Bronchial epithelial cell (primary cell): ENCODE measurements around the gene C1orf21. TPM values are rescaled to one million over a fixed set of nuclear protein-coding genes. Genes with fewer than 3 reads are reported as not detected.

Experiments
- DNase-seq: peaks from one replicate; pipeline ENCODE4 v3.0.0-alpha.2; 2010; ENCODE audit warnings: low read depth
- FAIRE-seq: peaks from 2 replicates; lab custom pipeline; 2011; peaks lifted over from hg19 to GRCh38; lab: Jason Lieb, UNC
- H3K27me3 ChIP-seq: 2 replicates; pipeline ENCODE4 v1.5.1; 2011; ENCODE audit warnings: low read length; ENCODE audit not compliant: control insufficient read depth, insufficient read depth
- H3K36me3 ChIP-seq: 2 replicates; pipeline ENCODE4 v1.5.1; 2011; ENCODE audit warnings: low read length; ENCODE audit not compliant: control insufficient read depth, insufficient read depth
- H3K4me3 ChIP-seq: 2 replicates; pipeline ENCODE4 v1.5.1; 2011; ENCODE audit warnings: mild to moderate bottlenecking, low read depth, low read length, control low read depth
- total RNA-seq: library from RNA; depleted of rRNA; stranded (reverse); fragments of >200 nt; gene quantifications from 2 replicates; pipeline ENCODE4 v1.2.1, GENCODE V29; 2014
- TF ChIP-seq, protein P1 (sequence below): IDR thresholded peaks from 2 replicates; pipeline ENCODE4 v1.5.1; 2011; ENCODE audit warnings: mild to moderate bottlenecking, moderate library complexity, low read length, control low read depth, inconsistent platforms; ENCODE audit not compliant: insufficient read depth, severe bottlenecking

C1orf21 gene
- total RNA-seq, 1 donor from 2014 or later = 10.3 TPM

- H3K27me3 ChIP-seq = no peaks in the 10 kb centered on the region
- H3K36me3 ChIP-seq = no peaks in the 10 kb centered on the region
- no peak overlapping the region for H3K4me3 ChIP-seq
- FAIRE-seq = no peak
- TF ChIP-seq, protein P1, sequence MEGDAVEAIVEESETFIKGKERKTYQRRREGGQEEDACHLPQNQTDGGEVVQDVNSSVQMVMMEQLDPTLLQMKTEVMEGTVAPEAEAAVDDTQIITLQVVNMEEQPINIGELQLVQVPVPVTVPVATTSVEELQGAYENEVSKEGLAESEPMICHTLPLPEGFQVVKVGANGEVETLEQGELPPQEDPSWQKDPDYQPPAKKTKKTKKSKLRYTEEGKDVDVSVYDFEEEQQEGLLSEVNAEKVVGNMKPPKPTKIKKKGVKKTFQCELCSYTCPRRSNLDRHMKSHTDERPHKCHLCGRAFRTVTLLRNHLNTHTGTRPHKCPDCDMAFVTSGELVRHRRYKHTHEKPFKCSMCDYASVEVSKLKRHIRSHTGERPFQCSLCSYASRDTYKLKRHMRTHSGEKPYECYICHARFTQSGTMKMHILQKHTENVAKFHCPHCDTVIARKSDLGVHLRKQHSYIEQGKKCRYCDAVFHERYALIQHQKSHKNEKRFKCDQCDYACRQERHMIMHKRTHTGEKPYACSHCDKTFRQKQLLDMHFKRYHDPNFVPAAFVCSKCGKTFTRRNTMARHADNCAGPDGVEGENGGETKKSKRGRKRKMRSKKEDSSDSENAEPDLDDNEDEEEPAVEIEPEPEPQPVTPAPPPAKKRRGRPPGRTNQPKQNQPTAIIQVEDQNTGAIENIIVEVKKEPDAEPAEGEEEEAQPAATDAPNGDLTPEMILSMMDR = no peak
- DNase-seq = no peak
Observed at GRCh38 chr1:184489908-184490307, 103.1 kb downstream of the C1orf21 start.

DNA sequence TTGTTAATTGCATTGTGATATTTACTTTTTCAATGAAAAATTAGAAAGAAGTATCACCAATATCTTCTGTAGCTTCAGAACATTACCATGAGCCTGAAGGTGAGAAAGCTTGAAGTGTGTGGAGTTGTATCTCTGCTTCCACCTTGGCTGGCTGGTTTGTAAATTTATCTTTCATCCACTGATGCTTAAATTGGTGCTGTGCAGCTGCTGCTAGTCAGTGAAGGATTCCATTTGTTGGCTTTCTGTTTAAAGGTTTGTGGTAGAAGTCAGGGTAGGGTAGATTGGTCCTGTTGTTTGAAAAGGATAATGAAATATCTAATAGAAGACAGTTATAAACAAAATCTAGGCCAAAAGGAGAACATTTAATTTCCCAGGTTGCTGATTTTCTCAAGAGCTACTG is 105.7 kb downstream of the C1orf21 start:
- FAIRE-seq (no peak), DNase-seq (no peak)
- Histone ChIP-seq H3K36me3 (no peaks in the 10 kb centered on the region), H3K4me3 (no peak overlapping the region), H3K27me3 (no peaks in the 10 kb centered on the region)
- TF ChIP-seq, protein P1 = no peak

- FAIRE-seq = peak; percentile 23
Observed at GRCh38 chr1:184493987-184494388, 107.2 kb downstream of the C1orf21 start.

DNA sequence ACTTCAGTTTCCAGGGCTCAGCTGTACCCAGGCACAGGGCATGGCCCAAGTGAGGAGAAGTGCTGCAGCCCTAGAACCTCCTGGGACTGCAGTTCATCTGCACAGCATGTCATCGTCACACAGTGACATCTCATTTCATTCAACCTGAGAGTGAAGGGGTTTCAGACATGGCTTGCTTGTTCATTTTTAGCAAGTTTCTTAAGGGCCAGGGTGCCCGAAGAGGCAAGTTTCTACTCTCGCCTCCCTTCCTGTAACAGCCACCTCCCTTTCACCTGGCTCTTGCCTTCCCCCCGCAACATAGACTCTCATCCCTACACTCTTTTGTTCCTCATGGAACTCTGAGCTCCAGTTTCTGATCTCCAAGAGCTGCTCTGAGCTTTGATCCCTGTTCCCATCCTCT is 108.1 kb downstream of the C1orf21 start:
- TF ChIP-seq, protein P1 = no peak
- Histone ChIP-seq H3K27me3 (no peaks in the 10 kb centered on the region), H3K36me3 (no peaks in the 10 kb centered on the region), H3K4me3 (no peak overlapping the region)
- FAIRE-seq (no peak), DNase-seq (no peak)

More at GRCh38 chr1:184493987-184494388, 107.2 kb downstream of the C1orf21 start:
- H3K27me3 ChIP-seq = no peaks in the 10 kb centered on the region
- no peak overlapping the region for H3K4me3 ChIP-seq
- H3K36me3 ChIP-seq = no peaks in the 10 kb centered on the region
- DNase-seq = no peak
- TF ChIP-seq, protein P1 = no peak

DNA sequence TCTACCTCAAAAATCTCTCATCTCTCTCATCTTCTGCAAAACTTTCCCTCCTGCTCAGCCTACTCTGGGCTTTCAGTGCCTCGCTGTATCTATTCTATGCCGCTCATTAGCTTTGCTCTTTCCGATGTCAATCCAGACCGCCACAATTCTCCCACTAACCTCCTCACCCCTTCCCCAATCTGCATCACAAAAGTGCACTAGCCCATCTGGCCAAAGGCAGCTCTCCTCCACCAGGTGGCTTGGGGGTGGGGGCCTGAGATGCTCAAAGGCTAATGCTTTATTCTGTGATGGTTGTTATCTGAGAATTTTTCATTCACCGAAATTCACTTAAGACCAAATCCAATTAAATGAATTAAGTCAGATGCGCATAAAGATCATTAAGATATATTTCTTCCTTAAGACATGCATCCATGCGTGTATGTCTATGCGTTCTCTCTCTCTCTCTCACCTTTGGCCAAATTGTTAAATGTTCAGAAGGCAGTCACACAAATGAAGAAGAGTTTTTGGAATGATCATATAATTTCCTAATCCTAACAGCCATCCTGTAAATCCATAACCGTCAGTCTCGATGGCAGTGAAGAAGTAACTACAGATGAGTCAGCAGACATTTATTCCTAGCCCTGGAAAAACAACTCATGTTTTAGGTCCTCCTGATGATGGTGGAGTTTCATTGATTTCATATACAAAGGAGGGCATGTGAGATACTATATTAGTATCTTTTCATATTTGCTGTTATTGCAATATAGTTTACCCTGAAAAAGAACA is 111.3 kb downstream of the C1orf21 start:
- DNase-seq (no peak), FAIRE-seq (no peak)
- TF ChIP-seq, protein P1 = no peak
- no peaks in the 10 kb centered on the region for H3K36me3 ChIP-seq
- H3K27me3 ChIP-seq = no peaks in the 10 kb centered on the region
- H3K4me3 ChIP-seq = no peak overlapping the region
